ENCODE measurements around the gene UNC13B.

DNA sequence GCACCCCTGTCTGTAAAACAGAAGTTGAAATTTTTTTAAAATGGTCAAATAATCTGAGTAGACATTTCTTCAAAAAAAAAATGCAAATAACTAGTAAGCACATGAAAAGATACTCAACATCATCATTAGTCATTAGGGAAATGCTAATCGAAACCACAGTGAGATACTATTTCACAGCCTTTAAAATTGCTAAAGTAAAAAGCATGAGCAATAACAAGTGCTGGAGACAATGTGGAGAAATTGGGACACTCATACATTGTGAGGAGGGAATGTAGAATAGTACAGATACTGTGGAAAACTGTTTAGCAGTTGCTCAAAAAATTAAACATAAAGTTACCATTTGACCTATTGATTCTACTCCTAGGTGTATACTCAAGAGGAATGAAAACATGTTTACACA, 269.7 kb downstream of the UNC13B start:
- no peak for TF ChIP-seq CTCF (IDR thresholded peaks at IDR 0.05)
- TF ChIP-seq FOXK1 (CRISPR knock-in tag; IDR thresholded peaks at IDR 0.05): no peak
- TF ChIP-seq, protein P1, sequence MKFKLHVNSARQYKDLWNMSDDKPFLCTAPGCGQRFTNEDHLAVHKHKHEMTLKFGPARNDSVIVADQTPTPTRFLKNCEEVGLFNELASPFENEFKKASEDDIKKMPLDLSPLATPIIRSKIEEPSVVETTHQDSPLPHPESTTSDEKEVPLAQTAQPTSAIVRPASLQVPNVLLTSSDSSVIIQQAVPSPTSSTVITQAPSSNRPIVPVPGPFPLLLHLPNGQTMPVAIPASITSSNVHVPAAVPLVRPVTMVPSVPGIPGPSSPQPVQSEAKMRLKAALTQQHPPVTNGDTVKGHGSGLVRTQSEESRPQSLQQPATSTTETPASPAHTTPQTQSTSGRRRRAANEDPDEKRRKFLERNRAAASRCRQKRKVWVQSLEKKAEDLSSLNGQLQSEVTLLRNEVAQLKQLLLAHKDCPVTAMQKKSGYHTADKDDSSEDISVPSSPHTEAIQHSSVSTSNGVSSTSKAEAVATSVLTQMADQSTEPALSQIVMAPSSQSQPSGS (CRISPR knock-in tag; IDR thresholded peaks at IDR 0.05; ENCODE audit: borderline replicate concordance, low read depth): no peak
- TF ChIP-seq, protein P2, sequence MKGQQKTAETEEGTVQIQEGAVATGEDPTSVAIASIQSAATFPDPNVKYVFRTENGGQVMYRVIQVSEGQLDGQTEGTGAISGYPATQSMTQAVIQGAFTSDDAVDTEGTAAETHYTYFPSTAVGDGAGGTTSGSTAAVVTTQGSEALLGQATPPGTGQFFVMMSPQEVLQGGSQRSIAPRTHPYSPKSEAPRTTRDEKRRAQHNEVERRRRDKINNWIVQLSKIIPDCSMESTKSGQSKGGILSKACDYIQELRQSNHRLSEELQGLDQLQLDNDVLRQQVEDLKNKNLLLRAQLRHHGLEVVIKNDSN (CRISPR knock-in tag; IDR thresholded peaks at IDR 0.05): no peak
- TF ChIP-seq KAT7 (CRISPR knock-in tag; IDR thresholded peaks at IDR 0.05; ENCODE audit: borderline replicate concordance): no peak
- no peak for TF ChIP-seq TEAD1 (CRISPR knock-in tag; IDR thresholded peaks at IDR 0.05)
